Muscle layer of colon (tissue), 2 donors: ENCODE results near the gene KRT38.
"Not testable (repeated sequence)": the region's sequence is repeated elsewhere in the genome, so short reads cannot be mapped to it uniquely, and the experiment has no call there.

Experiments
- H3K27ac ChIP-seq: one replicate; pipeline ENCODE4 v1.7.0; 2013; ENCODE audit warnings: low read depth, mild to moderate bottlenecking, low read length, moderate library complexity
- H3K27me3 ChIP-seq, 2 donors: one replicate each; pipeline ENCODE4 v1.7.0; 2013; ENCODE audit warnings: low read length in 2 of 2, mild to moderate bottlenecking in 2 of 2; ENCODE audit not compliant: insufficient read depth in 2 of 2, control insufficient read depth in 1 of 2
- H3K36me3 ChIP-seq: one replicate; pipeline ENCODE4 v1.7.0; 2013; ENCODE audit warnings: mild to moderate bottlenecking, low read length; ENCODE audit not compliant: insufficient read depth
- H3K4me1 ChIP-seq: one replicate; pipeline ENCODE4 v1.7.0; 2013; ENCODE audit warnings: mild to moderate bottlenecking, low read length; ENCODE audit not compliant: insufficient read depth
- H3K4me3 ChIP-seq, 2 donors: one replicate each; pipeline ENCODE4 v1.7.0; 2013; ENCODE audit warnings: low read length in 2 of 2, low read depth in 1 of 2, mild to moderate bottlenecking in 1 of 2, moderate library complexity in 1 of 2
- H3K9ac ChIP-seq: one replicate; pipeline ENCODE4 v1.7.0; 2013; ENCODE audit warnings: low read length
- H3K9me3 ChIP-seq: one replicate; pipeline ENCODE4 v1.7.0; 2013; ENCODE audit warnings: mild to moderate bottlenecking, low read length
- donor health status: abdominal sarcoma.
- donor health status: Adenocarcinoma of cecum.

The KRT38 gene

DNA sequence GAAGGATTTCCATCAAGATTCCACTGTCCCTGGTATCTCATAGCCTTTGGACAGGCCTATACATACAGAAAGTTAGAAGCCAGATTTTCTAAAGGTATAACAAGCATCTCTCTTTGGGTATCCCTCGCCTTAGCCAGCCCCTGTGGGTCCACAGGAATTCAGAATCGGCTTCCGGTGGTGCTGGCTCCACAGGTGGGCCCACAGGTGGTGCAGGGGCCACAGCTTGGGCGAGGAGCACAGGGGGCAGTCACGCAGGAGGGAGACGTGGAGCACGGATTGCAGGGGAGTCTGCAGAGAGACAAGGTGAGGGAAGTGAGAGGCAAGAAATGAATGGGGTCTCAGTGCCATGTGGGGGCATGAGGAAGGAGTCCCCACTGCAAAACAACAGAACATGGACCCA is 3.5 kb downstream of the KRT38 start:
- no peaks in the 10 kb centered on the region for H3K36me3 ChIP-seq
- no peak overlapping the region for H3K9ac ChIP-seq
- no peak overlapping the region for H3K27ac ChIP-seq
- no peaks in the 10 kb centered on the region for H3K4me1 ChIP-seq
- H3K27me3 ChIP-seq = no peaks in the 10 kb centered on the region
- no peaks in the 10 kb centered on the region for H3K9me3 ChIP-seq
- no peak overlapping the region for H3K4me3 ChIP-seq

DNA sequence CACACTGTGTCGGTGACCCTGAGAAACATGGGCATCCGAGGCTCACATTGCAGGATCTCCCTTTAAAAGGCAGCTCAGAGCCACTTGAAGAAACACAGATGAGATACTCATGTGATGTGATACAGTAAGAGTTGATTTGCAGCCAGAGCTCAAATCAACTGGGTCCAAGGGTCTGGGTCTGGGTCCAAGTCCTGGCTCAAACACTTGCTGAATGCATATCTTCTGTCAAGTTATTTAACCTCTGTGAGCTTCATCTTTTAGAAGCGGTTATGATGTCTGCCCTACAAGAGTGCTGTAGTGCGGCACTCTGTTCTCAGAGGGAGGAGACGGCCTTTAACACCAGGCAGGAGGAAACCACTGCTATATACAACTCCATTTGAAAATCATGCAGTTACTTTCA is 6.4 kb downstream of the KRT38 start:
- H3K9ac ChIP-seq = no peak overlapping the region
- H3K4me1 ChIP-seq = no peaks in the 10 kb centered on the region
- H3K27ac ChIP-seq = no peak overlapping the region
- no peak overlapping the region for H3K4me3 ChIP-seq
- H3K36me3 ChIP-seq = no peaks in the 10 kb centered on the region
- no peaks in the 10 kb centered on the region for H3K9me3 ChIP-seq
- H3K27me3 ChIP-seq = no peaks in the 10 kb centered on the region

DNA sequence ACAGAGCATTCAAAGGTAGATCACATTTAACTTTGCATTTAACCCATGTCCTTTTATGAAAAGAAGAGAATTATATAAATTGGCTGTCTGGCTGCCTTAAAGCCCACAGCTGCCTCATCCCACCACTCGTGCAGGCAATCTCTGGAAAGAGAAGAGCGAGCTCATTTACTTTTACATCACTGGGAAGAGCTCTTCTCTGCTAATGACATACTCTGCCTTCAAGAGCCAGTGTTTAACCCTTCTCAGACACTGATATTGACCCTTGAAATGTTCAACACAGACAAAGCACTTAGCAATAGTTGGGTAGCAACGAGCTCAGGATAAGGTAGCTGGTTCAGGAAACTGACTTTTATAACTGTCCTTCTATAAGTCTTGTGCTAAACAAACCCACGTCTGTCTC is 6.8 kb downstream of the KRT38 start:
- Histone ChIP-seq H3K4me3 (no peak overlapping the region), H3K4me1 (no peaks in the 10 kb centered on the region), H3K27ac (no peak overlapping the region), H3K36me3 (no peaks in the 10 kb centered on the region), H3K27me3 (no peaks in the 10 kb centered on the region), H3K9me3 (no peaks in the 10 kb centered on the region), H3K9ac (no peak overlapping the region)

DNA sequence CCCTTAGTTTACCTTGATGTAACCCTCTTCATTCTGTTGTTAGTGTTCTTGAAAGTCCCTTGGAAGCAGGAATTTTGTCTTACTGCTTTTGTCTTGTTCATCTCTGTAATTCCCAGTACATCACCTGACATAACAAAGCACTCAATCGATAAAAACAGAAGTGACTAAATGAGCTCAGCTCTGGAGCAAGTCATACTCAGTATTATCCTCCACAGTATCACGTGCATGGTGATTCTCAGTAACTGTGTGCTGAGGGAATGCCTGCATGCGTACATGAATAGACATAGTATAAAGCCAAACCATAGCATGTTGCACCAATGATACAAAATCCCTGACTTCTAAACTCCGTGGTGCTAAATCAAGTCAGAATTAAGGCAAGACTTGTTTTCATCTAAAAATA is 7.2 kb downstream of the KRT38 start:
- Histone ChIP-seq H3K9ac (no peak overlapping the region), H3K9me3 (no peaks in the 10 kb centered on the region), H3K4me3 (no peak overlapping the region), H3K27ac (no peak overlapping the region), H3K36me3 (no peaks in the 10 kb centered on the region), H3K27me3 (no peaks in the 10 kb centered on the region), H3K4me1 (no peaks in the 10 kb centered on the region)

DNA sequence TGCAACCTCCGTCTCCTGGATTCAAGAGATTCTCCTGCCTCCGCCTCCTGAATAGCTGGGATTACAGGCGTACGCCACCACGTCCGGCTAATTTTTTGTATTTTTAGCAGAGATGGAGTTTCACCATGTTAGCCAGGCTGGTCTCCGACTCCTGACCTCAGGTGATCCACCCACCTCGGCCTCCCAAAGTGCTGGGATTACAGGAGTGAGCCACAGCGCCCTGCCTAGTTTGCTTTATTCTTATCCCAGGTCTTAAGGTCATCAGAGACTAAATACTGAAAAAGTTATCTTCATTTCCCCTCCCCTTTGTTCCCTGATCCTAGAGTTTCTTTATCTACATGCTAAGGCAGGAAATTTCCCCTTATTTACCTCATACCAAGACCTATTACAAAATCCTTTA is 10.4 kb downstream of the KRT38 start:
- H3K4me1 ChIP-seq, H3K9me3 ChIP-seq, H3K27ac ChIP-seq: not testable (repeated sequence)

DNA sequence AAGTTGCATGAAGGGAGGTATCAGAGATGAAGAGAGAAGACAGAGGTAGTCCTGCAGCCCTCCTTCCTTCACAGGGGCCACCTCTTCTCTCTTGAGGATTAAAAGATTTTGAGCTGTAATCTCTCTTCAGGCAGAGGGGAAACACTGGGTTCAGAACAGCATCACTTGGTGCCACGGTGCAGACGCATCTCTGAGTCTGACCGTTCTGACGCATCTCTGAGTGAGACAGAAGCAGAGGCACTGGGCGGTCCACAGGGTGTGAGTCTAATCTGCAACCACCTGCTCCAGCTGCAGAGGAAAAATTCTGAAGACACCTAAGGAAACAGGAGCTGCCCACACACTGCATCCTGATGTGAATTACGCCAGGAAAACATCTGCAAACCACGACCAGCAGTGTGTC is 11.1 kb downstream of the KRT38 start:
- Histone ChIP-seq H3K36me3 (no peaks in the 10 kb centered on the region), H3K4me3 (no peak overlapping the region), H3K9ac (no peak overlapping the region), H3K4me1 (no peaks in the 10 kb centered on the region), H3K27ac (no peak overlapping the region), H3K27me3 (no peaks in the 10 kb centered on the region), H3K9me3 (no peaks in the 10 kb centered on the region)

More for the DNA sequence above, 10.4 kb downstream of the KRT38 start:
- not testable (repeated sequence) for H3K4me3 ChIP-seq, H3K9ac ChIP-seq, H3K36me3 ChIP-seq, H3K27me3 ChIP-seq

DNA sequence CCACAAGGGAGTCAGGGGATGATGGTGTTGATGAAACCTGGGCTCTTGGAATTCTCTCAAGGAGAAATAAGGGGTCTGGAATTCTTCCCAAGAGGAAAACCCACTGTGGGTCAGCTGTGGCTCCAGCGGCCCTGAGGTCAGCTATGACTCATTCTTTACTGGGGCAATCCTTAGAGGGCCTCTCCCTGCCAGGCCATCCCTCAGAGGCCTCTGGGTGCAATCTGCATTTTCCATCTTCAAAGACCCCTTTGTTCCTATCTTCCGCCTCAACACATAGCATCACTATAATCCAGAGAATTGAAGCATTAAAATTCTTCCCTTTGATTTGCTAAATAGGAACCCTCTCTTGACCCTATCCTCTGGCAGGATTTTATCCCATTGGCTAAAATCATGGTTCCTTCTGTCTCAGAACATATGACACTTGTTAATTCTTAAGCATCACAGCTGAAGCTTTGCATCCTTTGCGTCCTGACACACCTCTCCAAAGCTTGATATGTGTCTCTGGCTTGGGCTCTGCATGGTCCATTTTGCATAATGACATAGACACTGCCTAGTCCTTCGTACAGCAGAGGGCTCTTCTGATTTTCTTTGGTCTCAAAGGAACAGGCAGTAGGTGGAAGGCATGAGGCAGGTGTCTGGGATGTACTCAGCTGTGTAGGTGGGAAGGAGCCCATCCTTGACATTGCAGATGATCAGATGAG is 12.0 kb downstream of the KRT38 start:
- no peak overlapping the region for H3K9ac ChIP-seq
- H3K9me3 ChIP-seq = no peaks in the 10 kb centered on the region
- no peak overlapping the region for H3K4me3 ChIP-seq
- no peaks in the 10 kb centered on the region for H3K4me1 ChIP-seq
- H3K36me3 ChIP-seq = no peaks in the 10 kb centered on the region
- no peaks in the 10 kb centered on the region for H3K27me3 ChIP-seq
- H3K27ac ChIP-seq = no peak overlapping the region

DNA sequence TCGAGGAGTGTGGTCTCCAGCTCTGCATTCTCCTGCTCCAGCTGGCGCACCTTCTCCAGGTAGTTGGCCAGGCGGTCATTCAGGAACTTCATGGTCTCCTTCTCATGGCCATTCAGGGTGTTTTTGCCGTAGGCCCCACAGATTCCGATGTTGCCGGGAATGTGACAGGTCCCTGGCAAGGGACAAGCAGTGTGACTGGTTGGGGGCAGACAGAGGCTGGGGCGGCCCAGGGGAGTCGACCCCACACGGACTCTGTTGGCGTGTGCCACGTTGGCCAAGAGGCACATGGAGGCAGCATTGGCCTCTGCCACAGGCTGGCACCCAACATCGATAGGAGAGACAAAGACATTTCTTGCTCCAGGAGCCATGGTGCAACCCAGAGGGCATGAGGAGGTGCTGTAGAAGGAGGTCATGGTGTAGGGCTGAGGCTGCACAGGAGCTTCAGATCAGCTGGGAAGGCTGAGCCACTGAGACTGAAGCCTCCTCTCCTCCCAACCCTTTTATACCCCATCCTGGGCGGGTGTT is 16.6 kb downstream of the KRT38 start, which contains the start of gene KRT37:
TSS of gene KRT37 (minus strand) at position 475 of the 525 bp plus-strand sequence. CDS start at position 413, 62 bp downstream.
- H3K4me3 ChIP-seq = no peak within 1 kb of the TSS
- H3K27me3 ChIP-seq = no peaks in the 10 kb centered on the region
- H3K4me1 ChIP-seq = peaks cover 7% of the 10 kb centered on the region
- no peak within 1 kb of the TSS for H3K27ac ChIP-seq
- H3K9me3 ChIP-seq = no peaks in the 10 kb centered on the region
- no peaks in the 10 kb centered on the region for H3K36me3 ChIP-seq
- H3K9ac ChIP-seq = no peak within 1 kb of the TSS

DNA sequence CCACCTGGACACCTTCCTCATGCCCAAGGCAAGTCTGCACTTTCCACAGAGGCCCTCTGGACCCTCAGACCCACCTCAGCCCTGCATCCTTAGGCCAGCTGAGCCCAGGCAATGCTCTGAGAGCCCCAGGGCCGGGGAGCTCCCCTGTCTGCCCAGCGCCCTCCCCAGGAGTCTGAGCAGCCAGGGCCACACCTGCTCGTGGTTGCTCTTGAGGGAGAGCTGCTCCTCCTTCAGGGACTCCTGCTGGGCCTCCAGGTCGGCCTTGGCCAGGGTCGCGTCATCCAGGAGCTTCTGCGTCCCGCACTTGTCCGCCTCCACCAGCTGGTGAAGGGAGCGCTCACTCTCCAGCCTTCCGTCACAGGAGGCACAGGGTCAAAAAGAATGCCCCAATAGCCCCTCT is 18.2 kb downstream of the KRT38 start:
- H3K4me3 ChIP-seq, H3K9me3 ChIP-seq, H3K4me1 ChIP-seq, H3K27ac ChIP-seq, H3K27me3 ChIP-seq, H3K36me3 ChIP-seq, H3K9ac ChIP-seq: not testable (repeated sequence)

DNA sequence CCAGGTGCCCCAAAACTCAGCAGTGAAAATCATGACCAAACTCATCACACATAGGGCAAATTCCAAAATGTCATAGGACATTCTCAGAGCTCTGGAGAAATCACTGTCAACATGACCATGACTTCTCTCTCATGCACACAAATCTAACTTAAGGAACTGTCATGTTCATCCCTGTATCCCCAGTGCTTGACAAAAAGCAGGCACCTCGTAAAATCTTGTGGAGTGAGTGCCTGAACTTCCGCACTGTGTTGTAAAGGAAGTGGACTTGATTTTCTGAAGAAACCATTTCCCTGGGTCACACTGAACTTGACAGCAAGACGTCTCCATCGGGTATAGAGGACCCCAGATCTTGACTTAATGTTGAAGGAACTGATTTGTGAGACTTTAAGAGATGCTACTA is 19.2 kb downstream of the KRT38 start:
- Histone ChIP-seq H3K4me3 (no peak overlapping the region), H3K27me3 (no peaks in the 10 kb centered on the region), H3K36me3 (no peaks in the 10 kb centered on the region), H3K9me3 (no peaks in the 10 kb centered on the region), H3K4me1 (peaks cover 7% of the 10 kb centered on the region), H3K27ac (no peak overlapping the region), H3K9ac (no peak overlapping the region)

DNA sequence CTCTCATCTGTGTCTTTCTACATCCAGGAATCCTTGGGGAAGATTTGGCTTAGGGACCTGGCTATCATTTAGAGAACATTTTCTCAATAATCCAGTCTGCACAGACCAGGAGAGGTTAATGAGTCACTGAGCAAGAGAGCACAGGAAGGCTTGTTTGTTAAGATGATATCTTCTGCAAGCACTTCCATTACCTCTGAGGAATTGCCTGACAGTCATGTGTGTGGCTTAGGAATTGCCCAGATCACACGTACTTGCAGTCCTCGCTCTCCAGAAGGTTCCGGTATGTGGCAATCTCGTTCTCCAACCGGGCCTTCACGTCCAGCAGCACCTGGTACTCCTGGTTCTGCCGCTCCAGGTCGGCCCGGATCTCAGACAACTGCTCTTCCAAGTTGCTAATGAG is 19.7 kb downstream of the KRT38 start:
- Histone ChIP-seq H3K36me3 (no peaks in the 10 kb centered on the region), H3K4me3 (no peak overlapping the region), H3K9me3 (no peaks in the 10 kb centered on the region), H3K9ac (no peak overlapping the region), H3K4me1 (peaks cover 7% of the 10 kb centered on the region), H3K27me3 (no peaks in the 10 kb centered on the region), H3K27ac (no peak overlapping the region)

DNA sequence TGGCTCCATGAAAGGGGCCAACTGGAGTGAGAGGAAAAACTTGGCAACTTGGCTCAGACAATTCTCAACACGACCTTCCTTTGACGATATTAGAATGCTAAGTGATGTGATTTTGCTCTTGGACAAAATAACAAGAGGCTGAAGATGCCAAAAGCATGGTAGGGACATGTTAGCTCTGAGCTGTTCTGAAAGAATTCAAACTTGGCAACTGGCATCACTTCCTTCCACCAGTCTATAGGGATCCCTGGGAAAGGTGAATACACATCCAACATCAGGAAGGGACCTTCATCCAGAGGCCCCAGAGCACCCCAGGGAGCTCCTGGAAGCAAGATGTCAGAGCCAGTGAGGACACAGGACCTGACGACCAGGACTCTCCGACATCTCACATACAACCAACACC is 20.6 kb downstream of the KRT38 start:
- no peaks in the 10 kb centered on the region for H3K27me3 ChIP-seq
- H3K9me3 ChIP-seq = no peaks in the 10 kb centered on the region
- no peak overlapping the region for H3K27ac ChIP-seq
- peaks cover 7% of the 10 kb centered on the region for H3K4me1 ChIP-seq
- no peak overlapping the region for H3K9ac ChIP-seq
- no peaks in the 10 kb centered on the region for H3K36me3 ChIP-seq
- no peak overlapping the region for H3K4me3 ChIP-seq
